Esophagus squamous epithelium (tissue), 5 donors: Measurements from ENCODE around the gene GRAMD4. TPM values are rescaled to one million over a fixed set of nuclear protein-coding genes. Genes with fewer than 3 reads are reported as not detected.

Source experiments
- DNase-seq: peaks from one replicate; lab custom pipeline; 2025; lab: John Stamatoyannopoulos, UW
- H3K27ac ChIP-seq, 4 donors: fragments of 200-600 bp; sonication (generic); one replicate each; pipeline ENCODE4 v1.5.1; 2016 to 2019; ENCODE audit warnings: mild to moderate bottlenecking in 1 of 4
- H3K27me3 ChIP-seq, 4 donors: fragments of 200-600 bp; sonication (generic); 1 replicate in 3 of 4; 2 replicates in 1 of 4; pipeline versions ENCODE4 v1.5.1 to v1.6.0; 2017 to 2021; ENCODE audit warnings: antibody characterized with exemption in 1 of 4
- H3K36me3 ChIP-seq, 3 donors: fragments of 200-600 bp; sonication (generic); one replicate each; pipeline ENCODE4 v1.5.1; 2016 to 2019
- H3K4me1 ChIP-seq, 3 donors: fragments of 200-600 bp; sonication (generic); one replicate each; pipeline ENCODE4 v1.5.1; 2017 to 2019
- H3K4me3 ChIP-seq, 4 donors: fragments of 200-600 bp; sonication (generic); 1 replicate in 3 of 4; 2 replicates in 1 of 4; pipeline ENCODE4 v1.5.1; 2016 to 2019; ENCODE audit warnings: mild to moderate bottlenecking in 2 of 4, moderate library complexity in 1 of 4
- H3K9me3 ChIP-seq, 3 donors: fragments of 200-600 bp; sonication (generic); one replicate each; pipeline ENCODE4 v1.5.1; 2016 to 2019
- POLR2A ChIP-seq, 4 donors: fragments of 450-650 bp; IDR thresholded peaks; one replicate each; pipeline ENCODE4 v1.6.1; 2017; ENCODE audit warnings: antibody characterized with exemption in 4 of 4, mild to moderate bottlenecking in 4 of 4, moderate library complexity in 3 of 4
- WGBS, 2 donors: methylation state at CpG; one replicate each; pipeline ENCODE4 v1.1.5; 2018; 5-methylcytosine and 5-hydroxymethylcytosine counted together
- intact Hi-C: fragments of 100-400 bp; cut with DNase I; formaldehyde crosslinking; loops from one replicate; pipeline ENCODE4 v1.15.0; 2022
- total RNA-seq, 4 donors: library from RNA; depleted of rRNA; stranded (reverse); fragments of >200 nt; gene quantifications; one replicate each; pipeline ENCODE4 v1.1.0, GENCODE V29; 2016
- TF ChIP-seq, protein P1 (sequence below), 6 experiments: fragments of 450-650 bp in 4 of 6; fragments of 200-600 bp in 2 of 6; sonication (generic) in 2 of 6; IDR thresholded peaks; one replicate each; pipeline ENCODE4 v1.5.1; 2016 to 2019; ENCODE audit warnings: antibody characterized with exemption in 6 of 6, mild to moderate bottlenecking in 4 of 6, moderate library complexity in 4 of 6
- donor health status: DM: yes; HTN: yes; CAD: no.

Gene GRAMD4
- total RNA-seq, 4 donors from 2014 or later = 27.0 to 122 (median 33.3) TPM

DNA sequence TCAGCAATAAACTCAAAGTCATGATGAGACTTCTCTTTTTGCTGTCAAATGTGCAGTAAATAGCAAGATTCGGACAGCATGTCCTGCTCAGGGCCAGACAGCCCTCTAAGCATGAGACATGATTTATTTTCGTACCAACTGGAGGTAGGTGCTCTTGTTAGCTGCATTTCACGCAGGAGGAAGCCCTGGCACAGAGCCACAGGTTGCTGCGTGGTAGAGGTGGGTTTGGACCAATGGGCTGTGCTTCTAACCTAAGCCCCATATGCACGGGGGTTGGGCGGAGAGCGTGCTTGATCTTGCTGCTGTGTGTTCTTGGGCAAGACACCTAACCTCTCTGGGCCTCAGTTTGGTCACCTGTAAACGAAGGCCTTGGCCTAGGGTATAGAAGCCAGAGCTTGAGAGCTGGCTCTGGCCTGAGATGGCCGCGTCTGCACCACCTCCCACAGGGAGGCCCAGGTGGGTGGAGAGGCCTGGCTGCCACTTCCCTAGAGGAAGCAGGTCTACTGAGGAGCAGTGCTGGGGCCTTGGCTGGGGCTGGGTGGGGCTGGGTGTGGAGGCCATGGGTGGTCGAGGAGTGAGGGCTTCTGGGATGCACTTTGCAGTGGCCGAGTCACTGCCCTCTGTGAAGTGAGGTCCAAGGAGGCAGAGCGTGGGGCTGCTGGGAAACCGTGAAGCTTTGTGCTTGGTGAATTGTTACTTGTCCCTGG lies 38.5 kb upstream of the GRAMD4 start:
- H3K4me1 ChIP-seq = peaks cover 62 to 94% (median 65%) of the 10 kb centered on the region in 3 donors
- peak overlapping the region in 1 of 4 donors; percentile 89 for H3K27ac ChIP-seq
- H3K4me3 ChIP-seq = no peak overlapping the region
- TF ChIP-seq POLR2A (IDR thresholded peaks at IDR 0.05) = no peak
- TF ChIP-seq, protein P1, sequence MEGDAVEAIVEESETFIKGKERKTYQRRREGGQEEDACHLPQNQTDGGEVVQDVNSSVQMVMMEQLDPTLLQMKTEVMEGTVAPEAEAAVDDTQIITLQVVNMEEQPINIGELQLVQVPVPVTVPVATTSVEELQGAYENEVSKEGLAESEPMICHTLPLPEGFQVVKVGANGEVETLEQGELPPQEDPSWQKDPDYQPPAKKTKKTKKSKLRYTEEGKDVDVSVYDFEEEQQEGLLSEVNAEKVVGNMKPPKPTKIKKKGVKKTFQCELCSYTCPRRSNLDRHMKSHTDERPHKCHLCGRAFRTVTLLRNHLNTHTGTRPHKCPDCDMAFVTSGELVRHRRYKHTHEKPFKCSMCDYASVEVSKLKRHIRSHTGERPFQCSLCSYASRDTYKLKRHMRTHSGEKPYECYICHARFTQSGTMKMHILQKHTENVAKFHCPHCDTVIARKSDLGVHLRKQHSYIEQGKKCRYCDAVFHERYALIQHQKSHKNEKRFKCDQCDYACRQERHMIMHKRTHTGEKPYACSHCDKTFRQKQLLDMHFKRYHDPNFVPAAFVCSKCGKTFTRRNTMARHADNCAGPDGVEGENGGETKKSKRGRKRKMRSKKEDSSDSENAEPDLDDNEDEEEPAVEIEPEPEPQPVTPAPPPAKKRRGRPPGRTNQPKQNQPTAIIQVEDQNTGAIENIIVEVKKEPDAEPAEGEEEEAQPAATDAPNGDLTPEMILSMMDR (IDR thresholded peaks at IDR 0.05) = no peak
- intact Hi-C loops = no loop called here
- H3K36me3 ChIP-seq = no peaks in the 10 kb centered on the region
- H3K27me3 ChIP-seq = no peaks in the 10 kb centered on the region
- H3K9me3 ChIP-seq = no peaks in the 10 kb centered on the region
- no peak for DNase-seq
- 71 to 81% methylated on average over 5 to 11 of the region's 14 CpGs for WGBS, 2 donors

DNA sequence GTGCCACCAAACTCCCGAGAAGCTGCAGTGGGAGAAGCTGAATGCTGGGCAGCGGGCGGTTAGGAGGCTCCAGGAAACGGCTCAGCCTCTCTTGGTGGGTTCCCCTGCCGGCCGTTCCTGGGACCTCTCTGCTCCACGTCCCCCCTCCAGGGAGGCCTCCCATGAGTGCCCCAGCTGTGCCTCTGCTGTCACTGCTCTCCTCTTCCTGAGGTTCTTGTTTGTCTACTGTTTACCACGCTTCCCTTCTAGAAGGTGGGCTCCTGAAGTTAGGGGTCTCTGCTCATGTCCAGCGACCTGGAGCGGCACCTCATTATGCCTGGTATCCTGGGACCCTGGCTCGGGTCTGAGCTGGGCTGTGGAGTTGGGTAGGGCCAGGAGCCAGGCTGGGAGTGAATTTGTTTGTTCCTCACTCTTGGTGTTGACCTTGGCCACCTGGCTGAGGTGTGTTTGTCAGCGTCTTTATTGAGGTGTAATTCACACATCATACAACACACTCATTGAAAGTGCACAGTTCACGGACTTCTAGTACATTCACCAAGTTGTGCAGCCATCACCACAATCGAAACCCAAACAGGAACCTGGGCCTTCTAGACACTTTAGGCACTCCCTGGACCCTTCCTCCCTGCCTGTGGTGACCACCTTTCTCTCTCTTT lies 37.8 kb upstream of the GRAMD4 start:
- Histone ChIP-seq H3K36me3 (no peaks in the 10 kb centered on the region), H3K4me3 (no peak overlapping the region), H3K27ac (no peak overlapping the region), H3K27me3 (no peaks in the 10 kb centered on the region), H3K9me3 (no peaks in the 10 kb centered on the region), H3K4me1 (peaks cover 68 to 100% (median 73%) of the 10 kb centered on the region in 3 donors)
- intact Hi-C loops = no loop called here
- no peak for TF ChIP-seq POLR2A (IDR thresholded peaks at IDR 0.05)
- TF ChIP-seq, protein P1 (IDR thresholded peaks at IDR 0.05) = no peak
- DNase-seq = no peak
- WGBS, 2 donors = 77 to 85% methylated on average over 5 to 11 of the region's 14 CpGs

DNA sequence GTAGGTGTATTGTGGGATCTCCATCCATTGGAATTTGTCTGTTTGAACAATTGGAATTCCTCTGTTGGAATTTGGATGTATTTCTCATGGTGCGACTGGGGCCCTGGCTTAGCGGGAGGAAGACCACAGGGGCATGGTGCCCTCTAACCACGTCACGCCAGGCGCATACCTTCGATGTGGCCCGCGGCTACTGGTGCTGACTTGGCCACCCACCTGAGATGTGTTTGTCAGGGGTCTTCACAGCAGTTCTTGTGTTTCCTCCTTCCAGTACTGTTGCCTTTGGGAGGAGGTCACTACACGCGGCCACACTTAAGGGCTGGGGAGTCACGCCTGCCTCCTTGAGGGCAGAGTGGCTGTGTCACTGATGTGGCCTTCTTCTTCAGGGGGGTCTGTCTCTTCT lies 36.6 kb upstream of the GRAMD4 start:
- H3K27me3 ChIP-seq = no peaks in the 10 kb centered on the region
- DNase-seq = no peak
- H3K4me3 ChIP-seq = no peak overlapping the region
- intact Hi-C loops = no loop called here
- no peak overlapping the region for H3K27ac ChIP-seq
- no peak for TF ChIP-seq POLR2A (IDR thresholded peaks at IDR 0.05)
- TF ChIP-seq, protein P1 (IDR thresholded peaks at IDR 0.05) = no peak
- peaks cover 59 to 100% (median 73%) of the 10 kb centered on the region in 3 donors for H3K4me1 ChIP-seq
- WGBS, 2 donors = 89% methylated on average over 5 to 10 of the region's 11 CpGs
- H3K9me3 ChIP-seq = no peaks in the 10 kb centered on the region
- H3K36me3 ChIP-seq = no peaks in the 10 kb centered on the region

DNA sequence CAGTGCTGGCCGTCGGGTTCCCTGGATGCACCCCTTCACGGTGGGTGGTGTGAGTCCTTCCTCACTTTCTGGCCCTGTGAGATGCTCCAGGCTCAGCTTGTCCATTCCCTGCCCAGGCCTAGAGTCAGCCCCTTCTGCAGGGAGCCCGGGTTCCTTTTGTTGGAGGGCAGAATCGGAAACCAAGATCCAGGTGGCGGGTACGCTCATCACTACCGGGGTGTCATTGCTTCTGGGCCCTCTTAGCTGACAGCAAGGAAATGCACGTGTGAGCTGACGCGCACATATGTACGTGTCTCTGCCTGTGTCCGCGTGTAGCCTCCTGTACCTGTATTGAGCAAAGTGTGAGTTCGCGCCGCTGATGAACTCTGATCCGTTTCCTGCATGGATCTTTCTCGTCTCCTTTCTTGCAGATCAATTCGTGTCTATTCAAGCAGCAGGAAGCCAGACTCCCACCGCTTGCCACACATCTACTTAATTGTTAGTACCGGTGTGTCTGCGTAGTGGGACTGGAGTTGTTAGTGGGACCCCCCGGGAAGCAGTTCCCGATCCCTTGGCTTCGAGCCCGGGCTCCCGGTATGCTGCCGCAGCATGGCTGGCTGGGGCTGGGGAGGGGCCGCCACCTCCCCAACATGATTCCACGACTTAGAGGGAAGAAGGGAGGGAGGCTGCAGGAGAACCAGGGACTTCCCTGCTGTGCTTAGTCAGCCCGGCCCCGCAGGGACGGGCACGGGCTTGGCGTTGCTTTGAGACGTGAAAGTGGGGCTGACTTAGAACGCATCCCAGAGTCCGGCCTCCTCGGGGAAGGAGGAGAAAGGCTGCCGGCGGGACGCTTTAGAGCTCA lies 35.9 kb upstream of the GRAMD4 start:
- intact Hi-C loops = no loop called here
- 42 to 69% methylated on average over 22 to 26 of the region's 43 CpGs for WGBS, 2 donors
- H3K27me3 ChIP-seq = no peaks in the 10 kb centered on the region
- H3K4me1 ChIP-seq = peaks cover 51 to 100% (median 66%) of the 10 kb centered on the region in 3 donors
- TF ChIP-seq, protein P1 (IDR thresholded peaks at IDR 0.05) = no peak
- no peak for TF ChIP-seq POLR2A (IDR thresholded peaks at IDR 0.05)
- peak overlapping the region; percentile 65 to 69 (median 67) for H3K27ac ChIP-seq
- no peaks in the 10 kb centered on the region for H3K9me3 ChIP-seq
- no peak for DNase-seq
- no peaks in the 10 kb centered on the region for H3K36me3 ChIP-seq
- H3K4me3 ChIP-seq = peak overlapping the region in 3 of 4 donors; percentile 10 to 40 (median 14)
